Stimulated activated CD8-positive, alpha-beta memory T cell treated with anti-CD3 and anti-CD28 coated beads, Interleukin-7, amount 100 ng/mL, for 24 hours (primary cell): Measurements from ENCODE around the gene PLXDC2.

Experiments used
- DNase-seq: peaks from one replicate; pipeline ENCODE4 v3.0.0-alpha.2; 2020; ENCODE audit warnings: low read depth

PLXDC2 gene

DNA sequence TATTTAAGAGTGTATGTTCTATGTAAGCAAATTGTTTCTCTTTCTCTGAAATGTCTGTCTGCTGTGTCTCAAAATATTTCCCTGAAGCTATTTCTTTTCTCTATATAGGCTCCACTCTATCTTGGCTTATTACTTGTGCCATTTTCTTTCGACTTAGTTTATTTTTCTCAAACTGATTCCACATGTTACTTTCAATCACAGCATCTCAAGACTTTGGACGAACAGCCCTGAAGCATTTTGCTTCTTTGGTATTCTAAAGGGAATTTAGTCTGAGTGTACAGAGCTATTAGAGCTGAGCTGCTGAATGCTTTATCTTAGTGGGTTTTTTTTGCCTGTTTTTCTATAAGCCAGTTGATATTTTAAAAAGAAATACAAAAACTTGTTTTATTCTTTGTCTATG lies 95.7 kb downstream of the PLXDC2 start:
- DNase-seq, result no peak

DNA sequence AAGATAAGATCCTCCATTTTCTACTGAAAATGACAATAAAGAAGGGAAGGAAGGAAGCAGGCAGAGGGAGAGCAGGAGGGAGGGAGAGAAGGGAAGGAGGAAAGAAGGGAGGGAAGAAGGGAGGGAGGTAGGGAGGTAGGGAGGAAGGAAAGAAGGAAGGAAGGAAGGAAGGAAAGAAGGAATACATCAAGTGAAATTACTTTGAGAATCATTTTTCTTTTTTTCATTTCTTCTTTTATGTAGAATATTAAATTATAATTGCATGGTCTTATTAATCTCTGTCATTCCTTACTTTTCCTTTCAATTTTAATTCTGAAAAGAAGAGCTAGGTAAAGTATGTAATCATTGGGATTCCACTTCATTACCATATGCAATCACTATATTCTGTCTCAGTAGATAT lies 97.8 kb downstream of the PLXDC2 start:
- no peak for DNase-seq

DNA sequence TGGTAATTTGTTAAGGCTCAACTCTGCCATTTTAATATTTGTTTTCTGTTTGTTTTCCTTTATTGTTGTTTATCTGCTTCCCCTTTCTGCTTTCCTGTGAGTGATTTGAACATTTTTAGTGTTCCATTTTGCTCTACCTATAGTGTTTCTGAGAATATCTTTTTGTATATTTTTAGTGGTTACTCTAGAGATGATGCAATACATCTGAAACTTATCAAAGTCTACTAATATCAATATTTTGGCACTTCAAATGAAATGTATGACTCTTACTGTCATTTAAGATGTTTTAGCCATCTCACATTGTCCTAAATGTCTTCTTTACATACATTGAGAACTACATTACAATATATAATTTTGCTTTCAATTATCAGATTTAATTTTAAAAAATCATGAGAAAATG lies 98.9 kb downstream of the PLXDC2 start:
- DNase-seq, result no peak

DNA sequence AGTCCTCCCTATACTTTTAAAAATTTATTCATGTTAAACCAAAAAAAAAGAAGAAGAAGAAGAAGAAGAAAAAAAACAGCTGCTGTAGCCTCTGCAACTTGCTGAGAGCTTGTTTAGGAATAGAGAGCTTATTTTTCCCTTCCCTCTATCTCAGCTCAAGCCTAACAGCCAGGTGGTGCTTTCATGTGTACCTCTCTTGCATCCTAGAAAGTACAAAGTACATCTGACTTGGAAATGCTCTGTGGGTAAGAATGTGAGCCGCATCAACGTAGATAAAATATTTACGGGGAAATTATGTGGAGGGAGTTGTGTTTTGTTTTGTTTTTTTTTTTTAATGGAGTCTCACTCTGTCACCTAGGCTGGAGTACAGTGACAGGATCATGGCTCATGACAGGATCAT lies 99.6 kb downstream of the PLXDC2 start:
- DNase-seq, result no peak

DNA sequence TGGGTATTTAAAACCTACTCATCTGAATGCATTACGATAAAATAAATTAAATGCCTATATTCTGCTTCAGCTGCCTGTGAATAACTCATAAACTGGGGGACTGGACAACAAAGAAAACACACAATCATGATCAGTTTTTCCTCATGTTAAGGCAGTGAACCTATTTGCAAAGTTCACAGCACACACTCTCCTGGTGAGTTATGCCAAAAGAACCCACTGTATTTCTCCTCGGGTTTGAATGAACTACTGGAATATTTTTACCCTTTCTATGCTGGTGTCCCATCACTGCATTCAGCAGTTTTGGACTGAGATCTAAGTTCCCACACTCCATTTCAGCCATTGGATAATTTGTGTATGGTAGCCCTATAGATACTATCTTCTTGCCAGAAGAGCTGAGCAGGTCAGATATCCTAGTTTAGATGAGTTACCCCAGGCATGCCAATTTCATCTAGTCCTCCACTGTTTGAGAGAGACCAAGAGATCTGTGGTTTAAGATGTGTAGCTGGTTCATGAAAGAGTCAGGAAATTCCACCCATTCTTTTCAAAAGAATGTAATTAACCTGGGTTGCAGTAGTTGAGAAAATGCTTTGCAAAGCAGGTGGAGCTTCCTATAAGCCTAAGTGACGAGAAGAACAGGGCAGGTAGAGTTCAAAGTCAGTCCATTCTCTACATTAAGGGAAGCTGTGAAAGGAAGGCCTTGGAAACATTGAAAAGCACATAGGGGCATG lies 101.7 kb downstream of the PLXDC2 start:
- no peak for DNase-seq

DNA sequence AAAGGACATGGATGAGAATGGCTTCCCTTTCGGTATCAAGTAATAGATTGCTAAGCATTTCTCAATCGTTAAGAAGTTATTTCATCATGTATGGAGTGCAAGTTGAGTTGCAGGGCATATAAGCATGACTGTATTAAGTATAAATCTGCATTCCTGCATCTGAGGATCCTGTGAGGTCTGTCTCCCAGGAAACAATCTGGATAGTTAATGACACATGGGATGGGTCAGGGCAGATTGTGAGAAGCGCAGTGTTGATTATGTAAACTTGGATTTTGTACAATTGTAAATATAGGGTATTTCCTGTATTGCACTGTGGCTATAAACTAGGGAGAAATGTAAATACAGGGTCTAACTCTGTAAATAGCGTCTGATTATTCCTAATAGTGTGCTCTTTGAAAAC lies 102.6 kb downstream of the PLXDC2 start:
- DNase-seq, result no peak

DNA sequence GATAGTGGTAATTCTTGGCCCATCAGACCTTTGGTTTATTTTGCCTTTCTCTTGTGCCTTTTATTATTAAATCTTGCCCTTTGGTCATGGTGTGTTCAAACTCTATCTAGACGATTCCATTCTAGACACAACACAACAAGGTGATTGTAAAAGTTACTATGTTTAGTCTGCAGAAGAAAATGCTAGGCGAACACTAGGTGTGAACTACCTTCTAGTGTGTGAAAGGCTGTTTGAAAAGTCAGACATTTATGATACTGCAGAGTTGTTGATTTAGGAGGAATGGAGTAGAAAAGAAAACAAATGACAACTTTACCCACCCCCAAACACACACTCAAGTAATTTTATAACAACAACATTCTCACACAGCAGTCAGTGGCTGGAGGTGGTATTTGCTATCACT lies 103.4 kb downstream of the PLXDC2 start:
- DNase-seq, result no peak

DNA sequence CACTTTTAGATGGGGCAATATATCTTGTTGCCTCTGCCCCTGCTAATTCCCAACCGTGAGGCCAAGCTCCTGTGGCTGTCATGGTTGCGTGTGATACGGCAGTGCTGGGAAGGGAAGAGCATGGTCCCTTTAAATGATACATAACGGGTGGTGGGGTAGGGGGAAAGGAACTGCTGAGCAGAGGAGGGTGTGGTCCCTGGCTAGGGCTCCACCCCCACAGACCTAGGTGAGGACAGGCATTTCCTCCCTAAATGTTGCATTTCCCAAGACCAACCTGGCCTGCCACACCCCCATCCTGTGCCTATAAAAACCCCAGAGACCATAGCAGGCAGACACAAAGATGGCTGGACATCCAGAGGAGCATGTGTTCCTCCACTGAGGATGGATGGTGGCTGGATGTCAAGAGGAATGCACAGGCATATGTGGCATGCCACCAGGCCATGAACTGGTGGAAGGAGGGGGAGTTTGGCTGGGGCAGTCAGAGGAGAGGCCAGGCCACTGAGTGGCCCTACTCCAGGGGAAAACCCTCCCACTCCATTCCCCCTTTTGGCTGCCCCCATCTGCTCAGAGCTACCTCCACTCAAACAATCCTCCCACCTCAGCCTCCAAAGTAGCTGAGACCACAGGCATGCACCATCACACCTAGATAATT lies 104.0 kb downstream of the PLXDC2 start:
- no peak for DNase-seq

DNA sequence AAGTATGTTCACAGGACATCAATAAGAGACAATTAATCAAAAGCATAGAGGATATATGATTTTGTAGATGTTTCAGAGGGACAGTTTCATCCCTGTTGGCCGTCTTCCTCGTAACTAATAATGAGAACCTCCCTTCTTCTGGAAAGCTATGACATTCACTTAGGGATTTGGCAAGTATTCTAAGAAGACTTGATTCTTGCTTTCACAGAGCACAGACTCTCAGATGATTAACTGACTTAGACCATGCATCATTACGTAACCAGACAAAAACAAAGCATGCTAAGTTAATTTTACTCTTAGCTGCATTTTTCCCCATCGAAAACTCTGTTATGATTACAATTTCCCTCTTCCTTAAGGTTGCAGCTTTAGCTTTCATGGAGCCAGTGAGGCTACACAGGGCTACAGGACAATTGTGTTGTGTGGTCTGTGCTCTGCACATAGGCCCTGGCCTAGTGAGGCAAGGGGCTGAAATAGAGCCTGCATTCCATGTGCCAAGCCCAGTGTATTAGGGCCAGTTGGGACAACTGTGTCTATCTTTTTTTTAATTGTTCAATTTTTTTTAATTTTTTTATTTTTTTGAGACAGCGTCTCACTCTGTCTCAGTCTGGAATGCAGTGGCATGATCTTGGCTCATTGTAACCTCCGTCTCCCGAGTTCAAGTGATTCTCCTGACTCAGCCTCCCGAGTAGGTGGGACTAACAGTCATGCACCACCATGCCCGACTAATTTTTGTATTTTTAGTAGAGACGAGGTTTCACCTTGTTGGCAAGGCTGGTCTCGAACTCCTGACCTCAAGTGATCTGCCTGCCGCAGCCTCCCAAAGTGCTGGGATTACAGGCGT lies 105.3 kb downstream of the PLXDC2 start:
- no peak for DNase-seq

DNA sequence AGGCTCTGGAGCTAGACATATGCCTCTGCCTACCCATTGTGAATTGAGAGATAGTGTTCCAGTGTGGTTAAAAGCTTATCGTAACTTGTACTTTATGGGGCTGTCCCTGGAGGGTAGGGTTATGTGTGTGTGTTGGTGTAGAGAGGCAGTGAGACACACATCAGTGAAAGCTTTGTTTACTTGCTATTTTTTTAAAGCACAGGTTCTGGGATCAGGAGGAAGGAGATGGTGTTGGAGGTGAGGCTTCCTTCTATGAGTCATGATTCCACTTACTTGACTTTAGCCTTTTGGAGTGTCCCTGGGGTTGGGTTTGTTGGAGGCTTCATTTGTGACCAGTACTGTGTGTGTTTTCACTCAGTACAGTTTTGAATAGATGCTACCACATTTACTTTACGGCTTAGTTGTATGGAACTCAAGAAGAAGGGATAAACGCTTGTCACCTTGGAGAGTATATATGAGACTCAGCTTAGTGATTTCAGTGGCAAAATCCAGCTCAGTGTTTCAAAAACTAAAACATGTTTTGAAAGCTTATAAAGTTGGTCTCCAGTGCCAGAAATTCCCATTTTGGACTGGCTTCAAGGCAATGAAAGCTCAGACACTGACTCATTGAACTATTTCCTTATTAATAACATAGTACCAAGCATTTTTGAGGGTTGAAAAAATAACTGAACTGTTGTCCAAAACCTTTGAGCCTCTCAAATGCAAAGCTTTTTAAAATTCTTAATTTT lies 106.2 kb downstream of the PLXDC2 start:
- DNase-seq, result no peak

DNA sequence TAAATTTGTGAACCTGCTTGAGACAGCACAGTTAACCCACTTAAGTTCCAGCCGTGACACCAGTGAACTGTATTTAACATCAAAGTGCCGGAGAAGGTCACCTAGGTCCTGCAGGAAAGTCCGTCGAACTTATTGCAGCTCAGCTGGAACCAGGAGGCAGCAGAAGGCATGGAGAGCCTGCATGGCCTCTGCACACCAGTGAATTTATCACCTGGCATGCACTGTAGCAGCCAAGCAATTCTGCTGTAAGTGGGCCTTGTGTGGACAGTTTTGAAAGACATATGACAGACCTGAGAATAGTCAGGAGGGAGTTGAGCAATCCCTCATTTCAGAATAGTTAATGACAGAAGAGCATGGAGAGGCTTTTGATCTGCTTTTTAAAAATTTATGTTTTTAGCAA lies 108.8 kb downstream of the PLXDC2 start:
- DNase-seq, result no peak

DNA sequence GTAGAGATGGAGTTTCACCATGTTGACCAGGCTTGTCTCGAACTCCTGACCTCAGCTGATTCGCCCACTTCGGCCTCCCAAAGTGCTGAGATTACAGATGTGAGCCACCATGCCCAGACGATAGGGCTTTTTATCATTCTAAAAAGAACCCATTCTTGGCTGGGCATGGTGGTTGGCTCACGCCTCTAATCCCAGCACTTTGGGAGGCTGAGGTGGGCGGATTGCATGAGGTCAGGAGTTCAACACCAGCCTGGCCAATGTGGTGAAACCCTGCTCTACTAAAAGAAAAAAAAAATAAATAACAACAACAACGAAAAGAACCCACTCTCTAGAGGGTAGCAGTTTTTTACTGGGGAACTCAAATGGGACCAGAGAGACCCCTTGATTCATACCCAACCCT lies 112.7 kb downstream of the PLXDC2 start:
- DNase-seq, result no peak

DNA sequence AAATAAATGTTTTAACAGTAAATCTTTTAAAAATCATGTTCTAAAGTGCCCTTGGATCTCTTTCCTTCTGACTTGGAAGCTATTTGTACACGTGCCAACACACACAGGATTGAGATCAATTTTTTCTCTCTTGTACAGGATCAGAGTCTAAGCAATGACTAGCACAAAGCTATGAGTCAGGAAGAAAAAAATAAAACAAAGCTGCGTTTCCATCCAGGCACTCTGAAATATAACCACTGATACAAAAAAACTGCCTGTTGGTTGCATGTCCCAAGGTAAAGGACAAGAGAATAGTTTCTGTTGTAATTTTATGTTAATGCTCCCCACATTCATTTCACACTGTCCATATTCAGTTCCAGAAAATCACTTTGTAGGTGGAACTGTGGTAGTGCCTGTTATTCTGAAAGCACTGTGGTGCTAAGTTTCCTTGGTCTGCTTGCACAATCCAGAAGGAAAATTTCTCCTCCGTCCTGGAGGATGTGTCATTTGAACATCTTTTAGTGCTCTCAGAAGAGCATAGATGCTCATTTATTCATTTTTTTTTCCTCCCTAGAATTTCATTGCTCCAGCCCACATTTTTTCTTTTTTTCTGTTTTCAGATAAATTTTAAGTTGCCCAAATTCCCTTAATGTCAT lies 113.4 kb downstream of the PLXDC2 start:
- no peak for DNase-seq

DNA sequence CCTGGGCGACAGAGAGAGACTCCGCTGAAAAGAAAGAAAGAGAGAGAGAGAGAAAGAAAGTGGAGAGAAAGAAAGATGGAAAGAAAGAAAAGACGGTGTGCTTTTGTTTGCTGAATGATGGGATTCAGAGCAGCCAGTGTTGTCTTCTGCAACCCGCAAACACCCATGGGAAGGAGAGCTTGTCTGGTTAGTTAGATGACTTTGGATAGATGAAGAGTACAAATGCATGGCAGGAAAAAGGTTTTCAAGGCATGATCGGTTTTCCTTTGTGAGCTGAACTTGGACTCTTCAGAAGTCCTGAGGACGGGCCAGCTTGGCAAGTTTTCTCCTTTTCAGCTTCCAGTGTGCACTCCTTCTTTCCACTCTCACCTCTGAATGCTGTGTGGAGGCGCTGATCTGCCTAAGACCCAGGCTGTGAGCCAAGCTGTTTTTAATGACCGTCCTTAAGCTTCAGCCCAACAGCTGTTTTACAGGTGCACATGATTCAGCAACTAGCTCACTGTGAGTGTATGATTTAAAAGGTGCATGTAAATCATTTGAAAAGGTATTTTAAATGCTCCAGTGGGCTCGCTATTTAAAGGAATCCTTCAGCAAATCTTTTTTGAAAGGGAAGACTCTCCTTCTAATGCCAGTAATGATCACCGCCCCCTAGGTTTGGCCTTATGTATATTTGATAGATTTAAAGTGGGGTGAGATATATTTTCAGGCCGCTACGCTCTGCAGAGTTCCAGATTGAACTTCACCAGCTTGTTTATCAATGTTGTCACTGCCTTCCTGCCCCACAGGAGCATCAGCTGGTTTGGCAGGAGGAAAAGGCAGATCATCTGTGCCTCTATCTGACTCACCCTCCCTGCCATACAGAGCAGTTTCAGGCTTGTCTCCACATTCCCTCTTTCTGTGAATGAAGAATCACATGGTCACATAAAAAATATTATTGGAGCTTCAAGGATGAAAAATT lies 115.0 kb downstream of the PLXDC2 start:
- no peak for DNase-seq

DNA sequence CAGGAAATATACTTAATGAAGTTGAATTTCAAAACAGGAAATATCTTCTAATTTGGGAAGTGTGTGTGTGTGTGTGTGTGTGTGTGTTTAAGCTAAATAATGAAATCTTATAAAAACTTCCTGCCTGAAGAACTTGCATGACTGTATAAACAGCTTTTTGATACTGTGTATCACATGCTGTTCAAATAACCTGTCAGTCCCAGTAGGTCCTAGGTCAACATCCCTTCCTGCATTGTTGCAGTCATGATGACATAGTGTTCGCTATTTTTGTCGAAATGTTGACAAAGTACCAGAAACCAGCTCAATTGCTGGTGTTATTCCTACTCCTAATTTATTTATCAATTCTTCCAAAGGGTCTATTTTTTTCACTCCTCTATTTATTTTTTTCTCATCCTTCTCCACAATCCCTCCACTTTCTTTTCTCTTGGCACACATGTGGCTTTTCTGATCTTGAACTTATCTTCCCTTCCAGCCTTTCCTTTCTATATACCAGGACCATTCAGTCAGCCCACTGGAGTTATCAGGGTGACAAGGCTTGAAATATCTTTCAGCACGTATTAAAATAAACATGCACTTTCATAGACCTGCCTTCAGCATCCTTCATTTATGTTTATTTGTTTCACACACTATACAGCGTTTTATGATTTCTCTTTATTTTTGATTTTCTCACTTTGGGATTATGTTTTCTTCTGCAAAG lies 115.8 kb downstream of the PLXDC2 start:
- DNase-seq, result no peak

DNA sequence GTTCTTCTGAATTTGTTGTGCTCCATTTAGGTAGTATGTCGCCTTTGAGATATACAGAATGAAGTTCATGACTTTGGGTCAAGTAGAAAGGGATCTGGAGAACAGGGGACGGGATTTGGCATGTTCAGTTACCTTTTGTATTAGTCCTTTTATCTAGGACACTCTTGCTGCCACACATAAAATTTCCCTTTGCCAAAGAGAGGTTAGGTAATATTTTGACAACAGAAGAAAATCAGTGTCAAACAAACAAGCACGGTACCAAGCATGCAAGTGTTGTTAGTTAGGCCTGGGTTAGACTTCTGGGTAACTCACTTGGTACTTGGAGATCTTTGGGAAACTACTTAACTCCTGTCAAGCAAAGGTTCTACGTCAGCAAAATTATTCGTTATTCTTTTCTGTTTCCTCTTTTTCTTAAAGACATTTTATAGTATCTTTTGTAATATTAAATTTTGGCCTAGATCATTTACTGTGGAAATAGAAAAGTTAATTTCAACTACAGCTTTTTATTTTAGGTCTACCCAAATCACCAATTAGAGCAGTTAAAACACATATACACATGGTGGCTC lies 116.7 kb downstream of the PLXDC2 start:
- no peak for DNase-seq

DNA sequence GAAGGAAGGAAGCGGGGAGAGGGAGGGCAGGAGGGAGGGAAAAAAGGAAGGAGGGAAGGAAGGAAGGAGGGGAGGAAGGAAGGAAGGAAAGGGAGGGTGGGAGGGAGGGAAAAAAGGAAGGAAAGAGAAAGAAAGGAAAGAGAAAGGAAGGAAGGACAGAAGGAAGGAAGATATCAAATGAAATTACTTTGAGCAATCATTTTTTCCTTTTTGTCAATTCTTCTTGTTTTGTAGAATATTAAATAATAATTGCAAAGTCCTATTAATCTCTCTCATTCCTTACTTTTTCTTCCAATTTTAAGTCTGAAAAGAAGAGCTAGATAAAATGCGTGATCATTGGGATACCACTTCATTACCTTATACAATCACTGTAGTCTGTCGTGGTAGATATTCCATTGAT lies 117.5 kb downstream of the PLXDC2 start:
- no peak for DNase-seq

DNA sequence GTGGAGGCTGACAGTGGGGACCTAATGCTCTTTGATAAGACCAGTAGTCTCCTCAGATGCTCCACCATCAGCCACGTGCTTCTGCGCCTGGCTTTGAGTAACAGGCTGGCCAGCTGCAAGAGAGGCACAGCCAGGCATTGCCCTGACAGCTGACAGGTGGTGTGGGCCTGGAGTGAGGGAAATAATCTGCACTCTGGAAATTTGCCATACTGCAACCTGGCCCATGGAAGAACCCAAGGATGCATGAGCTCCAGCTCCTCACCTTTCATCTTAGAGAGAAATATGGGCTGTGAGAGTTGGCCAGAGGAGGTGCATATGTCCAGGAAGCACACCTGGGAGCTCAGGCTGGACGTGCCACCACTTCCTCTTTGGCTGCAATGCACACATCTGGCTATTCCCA lies 118.9 kb downstream of the PLXDC2 start:
- no peak for DNase-seq

DNA sequence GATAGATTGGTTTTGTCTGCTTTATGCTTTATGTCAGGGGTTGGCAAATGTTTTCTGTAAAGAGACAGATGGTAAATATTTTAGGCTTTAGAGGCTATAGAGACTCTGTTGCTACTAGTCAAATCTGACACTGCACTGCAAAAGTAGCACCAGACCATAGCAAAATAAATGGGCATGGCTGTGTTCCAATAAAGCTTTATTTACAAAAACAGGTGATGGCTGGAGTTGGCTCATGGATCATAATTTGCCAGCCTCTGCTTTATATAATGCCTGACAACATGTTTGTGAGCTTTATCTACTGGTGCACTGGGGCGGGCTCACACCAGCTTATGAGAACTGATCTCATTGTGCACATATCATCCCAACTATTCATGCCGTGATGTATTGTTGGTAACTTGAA lies 120.1 kb downstream of the PLXDC2 start:
- no peak for DNase-seq

DNA sequence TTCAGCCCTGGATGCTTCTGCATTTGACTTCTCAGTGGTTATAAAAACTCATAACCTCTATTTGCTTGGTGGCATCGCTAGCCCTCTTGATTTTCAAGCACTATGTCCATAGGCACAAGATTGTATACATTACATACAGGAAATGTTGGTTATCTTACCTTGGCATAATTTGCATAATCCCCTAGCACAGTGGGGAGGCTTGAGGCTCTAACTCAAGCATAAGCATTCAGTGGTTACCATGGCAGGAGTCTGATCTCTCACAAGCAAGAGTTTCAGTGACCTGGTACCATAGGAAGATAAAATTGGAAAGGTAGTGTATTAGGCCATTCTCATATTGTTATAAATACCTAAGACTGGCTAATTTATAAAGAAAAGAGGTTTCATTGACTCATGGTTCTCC lies 121.8 kb downstream of the PLXDC2 start:
- no peak for DNase-seq
